Astrocyte of the cerebellum (primary cell): ENCODE data around the gene LFNG.

Source experiments
- DNase-seq: peaks from one replicate; pipeline ENCODE4 v3.0.0-alpha.2; 2011; ENCODE audit warnings: low read depth
- H3K4me3 ChIP-seq: 2 replicates; pipeline ENCODE4 v1.5.1; 2011; ENCODE audit warnings: mild to moderate bottlenecking, low read depth, low read length, moderate library complexity
- CTCF ChIP-seq: IDR thresholded peaks from 2 replicates; pipeline ENCODE4 v1.5.1; 2012; ENCODE audit warnings: low read length, low read depth, moderate library complexity, mild to moderate bottlenecking; ENCODE audit errors: missing control alignments
- in situ Hi-C: cut with HindIII; loops from 2 replicates; pipeline ENCODE4 v1.10.0; 2017; ENCODE audit warnings: low sequenced_read_pairs

The LFNG gene

GRCh38 chr7:2542011-2542915 is 22.7 kb downstream of the LFNG start:
- DNase-seq, result no peak
- in situ Hi-C loops, result no loop called here
- H3K4me3 ChIP-seq, result no peak overlapping the region
- TF ChIP-seq CTCF, result no peak

- no peak overlapping the region for H3K4me3 ChIP-seq
- in situ Hi-C loops, result no loop called here
- no peak for DNase-seq
- TF ChIP-seq CTCF, result no peak
Observed at GRCh38 chr7:2542916-2543871, 23.6 kb downstream of the LFNG start.

GRCh38 chr7:2544541-2545188 is 25.1 kb downstream of the LFNG start:
- in situ Hi-C loops, result no loop called here
- no peak for DNase-seq
- TF ChIP-seq CTCF, result no peak
- H3K4me3 ChIP-seq, result no peak overlapping the region

- no peak for DNase-seq
- TF ChIP-seq CTCF, result no peak
- in situ Hi-C loops, result no loop called here
- H3K4me3 ChIP-seq, result no peak overlapping the region
Observed at GRCh38 chr7:2545746-2546425, 26.3 kb downstream of the LFNG start.

GRCh38 chr7:2546776-2547586 is 27.4 kb downstream of the LFNG start:
- TF ChIP-seq CTCF, result no peak
- in situ Hi-C loops, result no loop called here
- no peak for DNase-seq
- no peak overlapping the region for H3K4me3 ChIP-seq
